ENCODE measurements around the gene SEC62.

The SEC62 gene, protein sequence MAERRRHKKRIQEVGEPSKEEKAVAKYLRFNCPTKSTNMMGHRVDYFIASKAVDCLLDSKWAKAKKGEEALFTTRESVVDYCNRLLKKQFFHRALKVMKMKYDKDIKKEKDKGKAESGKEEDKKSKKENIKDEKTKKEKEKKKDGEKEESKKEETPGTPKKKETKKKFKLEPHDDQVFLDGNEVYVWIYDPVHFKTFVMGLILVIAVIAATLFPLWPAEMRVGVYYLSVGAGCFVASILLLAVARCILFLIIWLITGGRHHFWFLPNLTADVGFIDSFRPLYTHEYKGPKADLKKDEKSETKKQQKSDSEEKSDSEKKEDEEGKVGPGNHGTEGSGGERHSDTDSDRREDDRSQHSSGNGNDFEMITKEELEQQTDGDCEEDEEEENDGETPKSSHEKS

DNA sequence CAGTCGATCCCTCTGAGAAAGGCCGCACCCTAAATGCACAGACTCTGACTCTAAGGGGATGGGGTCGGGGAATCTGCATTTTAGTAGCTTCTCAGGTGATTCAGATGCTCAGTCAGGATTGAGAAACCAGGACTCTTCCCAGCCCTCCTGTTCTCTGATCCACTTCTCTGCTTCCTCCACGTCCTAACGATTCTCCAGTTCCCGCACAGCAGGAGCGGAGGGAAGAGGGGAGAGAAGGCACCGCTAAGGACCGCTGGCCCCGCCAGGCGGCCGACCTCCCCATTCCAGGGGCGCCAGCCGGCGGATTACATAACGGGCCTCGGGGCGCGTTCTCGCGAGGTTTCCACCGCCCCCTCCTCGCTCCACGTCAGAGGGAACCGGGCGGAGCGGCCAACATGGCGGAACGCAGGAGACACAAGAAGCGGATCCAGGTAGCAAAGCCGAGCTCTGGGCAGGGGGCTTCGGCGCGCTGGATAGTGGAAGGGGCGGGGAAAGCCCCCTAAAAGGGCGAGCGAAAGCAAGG is at the start of gene SEC62:
Gene SEC62, plus strand, starts transcription at position 380 of the 523 bp plus-strand sequence. Its CDS starts 16 bp downstream, at position 396.
- DNase-seq (ENCODE audit: low read depth in 2 of 2): peak; percentile 90 to 91

DNA sequence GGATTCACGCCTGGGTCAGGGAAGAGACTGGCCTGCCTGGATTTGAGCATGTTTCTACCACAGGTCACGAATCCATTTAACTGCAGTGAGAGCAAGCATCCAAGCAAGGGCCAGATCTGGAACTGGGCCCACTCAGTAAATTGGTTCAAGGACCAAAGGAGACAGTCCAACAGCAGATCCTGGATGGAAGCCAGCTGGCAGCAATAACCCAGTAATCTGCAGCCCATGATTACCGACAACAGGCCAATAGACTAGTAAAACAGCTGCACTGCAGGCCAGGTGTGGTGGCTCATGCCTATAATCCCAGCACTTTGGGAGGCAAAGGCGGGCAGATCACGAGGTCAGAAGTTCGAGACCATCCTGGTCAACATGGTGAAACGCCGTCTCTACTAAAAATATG is 43.4 kb upstream of the SEC62 start:
- DNase-seq (ENCODE audit: low read depth in 2 of 2): no peak

DNA sequence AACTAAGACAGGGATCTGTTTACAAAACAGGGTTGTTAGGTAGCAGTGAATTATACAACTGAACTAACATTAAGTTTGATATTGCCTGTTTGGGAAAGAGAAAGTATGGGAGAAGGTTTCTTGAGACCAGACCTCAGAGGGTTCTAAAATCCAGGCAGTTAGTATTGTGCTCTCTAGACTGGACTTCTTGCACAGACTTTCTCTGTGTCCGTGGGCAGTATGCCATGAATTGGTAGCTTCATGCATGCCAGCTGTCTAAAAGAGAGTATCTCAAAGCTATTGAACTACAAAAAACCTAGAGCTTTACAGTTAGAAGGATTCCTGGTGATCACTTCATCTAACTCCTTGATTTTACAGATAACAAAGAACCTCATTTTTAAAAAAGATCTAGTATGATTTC is 42.8 kb upstream of the SEC62 start:
- DNase-seq (ENCODE audit: low read depth in 2 of 2): no peak

DNA sequence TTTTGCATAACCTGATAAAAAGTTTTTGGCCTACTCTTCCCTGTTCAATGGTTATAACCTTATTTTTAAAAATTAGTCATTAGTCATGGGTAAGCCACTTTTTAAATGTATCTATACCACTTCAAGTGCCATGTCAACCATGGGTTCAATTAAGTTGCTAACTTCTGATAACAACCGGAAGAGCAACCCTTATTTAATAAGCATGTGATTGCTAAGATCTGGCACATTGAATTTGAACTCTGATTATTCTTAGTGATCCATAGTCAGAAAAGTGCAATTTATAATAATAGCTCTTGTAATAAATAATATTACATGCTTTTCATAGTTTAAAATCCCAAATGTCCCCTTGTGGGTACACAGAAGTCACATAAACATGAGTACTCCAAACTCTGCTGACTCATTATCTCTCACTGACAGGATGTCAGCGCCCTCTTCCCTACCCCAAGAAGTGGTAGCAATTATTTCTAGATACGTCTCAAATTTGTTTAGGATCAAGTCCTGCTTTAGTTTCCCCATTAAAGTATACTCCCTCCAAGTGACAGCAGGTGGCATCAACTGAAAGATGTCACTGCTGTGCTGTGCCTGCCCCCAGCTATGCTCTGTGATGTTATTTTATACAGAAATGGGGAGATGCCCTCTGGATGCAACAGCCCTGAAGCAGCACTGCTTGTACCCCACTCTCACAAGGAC is 36.6 kb upstream of the SEC62 start:
- DNase-seq (ENCODE audit: low read depth in 2 of 2): no peak

DNA sequence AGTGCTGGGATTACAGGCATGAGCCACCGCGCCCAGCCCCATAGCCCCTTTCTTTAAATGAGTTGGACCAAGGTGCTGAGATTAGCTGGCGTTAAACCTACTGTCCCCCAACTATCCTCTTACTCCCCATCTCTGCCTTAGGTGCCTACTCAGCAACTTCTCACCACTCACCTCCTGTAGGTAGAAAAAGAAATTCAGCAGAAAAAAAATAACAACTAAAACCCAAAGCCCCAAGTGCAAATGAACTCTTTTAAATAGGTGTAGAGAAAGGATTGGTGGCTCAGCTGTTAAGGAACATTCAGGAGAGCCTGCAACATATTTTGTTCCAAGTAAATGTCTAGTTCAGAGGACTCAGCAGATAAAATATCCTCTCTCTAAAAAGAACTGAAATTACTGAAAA is 35.8 kb upstream of the SEC62 start:
- no peak for DNase-seq (ENCODE audit: low read depth in 2 of 2)

DNA sequence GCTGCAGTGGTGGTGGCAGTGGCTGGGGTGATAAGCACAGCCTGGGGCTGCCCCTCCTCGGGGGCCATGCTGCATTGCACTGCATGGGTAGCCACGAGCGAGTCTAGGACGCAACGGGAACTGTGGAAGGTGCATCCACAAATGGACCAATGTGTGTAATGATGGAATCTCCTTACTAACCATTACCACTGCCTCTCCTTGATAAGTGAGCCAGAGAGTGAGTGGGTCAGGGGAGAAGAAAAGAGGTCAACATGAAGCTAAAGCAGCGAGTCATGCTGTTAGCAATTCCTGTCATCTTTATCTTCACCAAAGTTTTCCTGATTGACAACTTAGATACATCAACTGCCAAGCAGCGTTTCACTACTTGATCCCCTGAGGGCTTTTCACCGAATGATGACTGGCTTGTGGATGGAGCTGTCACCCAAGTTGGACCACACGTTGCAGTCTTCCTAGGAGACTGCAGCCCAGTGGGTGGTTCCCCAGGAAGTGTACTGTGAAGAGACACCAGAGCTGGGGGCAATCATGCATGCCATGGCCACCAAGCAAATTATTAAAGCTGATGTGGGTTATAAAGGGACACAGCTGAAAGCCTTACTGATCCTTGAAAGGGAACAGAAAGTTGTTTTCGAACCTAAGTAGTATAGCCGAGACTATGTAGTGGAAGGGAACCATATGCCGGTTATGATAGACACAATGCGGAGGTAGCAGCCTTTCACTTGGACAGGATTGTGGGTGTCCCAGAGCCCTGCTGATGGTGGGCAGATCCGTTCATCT is 34.7 kb upstream of the SEC62 start:
- DNase-seq (ENCODE audit: low read depth in 2 of 2): no peak

DNA sequence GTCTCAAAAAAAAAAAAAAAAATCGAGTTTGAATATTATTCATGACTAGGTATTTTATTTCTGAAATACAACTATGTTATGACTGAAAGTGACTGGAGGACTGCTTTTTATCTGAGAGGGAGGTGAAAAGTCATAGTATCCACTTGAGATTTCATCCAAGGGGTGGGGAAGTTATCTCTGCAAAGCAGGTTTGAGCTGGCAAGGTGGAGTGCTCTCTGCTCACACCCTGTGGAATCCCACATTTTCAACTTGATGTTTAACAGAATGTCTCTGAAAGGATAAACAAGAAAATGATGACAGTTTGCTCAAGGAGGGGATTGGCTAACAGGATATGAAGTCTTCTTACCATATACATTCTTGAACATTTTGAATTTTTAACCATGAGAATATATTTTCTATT is 27.3 kb upstream of the SEC62 start:
- no peak for DNase-seq (ENCODE audit: low read depth in 2 of 2)

DNA sequence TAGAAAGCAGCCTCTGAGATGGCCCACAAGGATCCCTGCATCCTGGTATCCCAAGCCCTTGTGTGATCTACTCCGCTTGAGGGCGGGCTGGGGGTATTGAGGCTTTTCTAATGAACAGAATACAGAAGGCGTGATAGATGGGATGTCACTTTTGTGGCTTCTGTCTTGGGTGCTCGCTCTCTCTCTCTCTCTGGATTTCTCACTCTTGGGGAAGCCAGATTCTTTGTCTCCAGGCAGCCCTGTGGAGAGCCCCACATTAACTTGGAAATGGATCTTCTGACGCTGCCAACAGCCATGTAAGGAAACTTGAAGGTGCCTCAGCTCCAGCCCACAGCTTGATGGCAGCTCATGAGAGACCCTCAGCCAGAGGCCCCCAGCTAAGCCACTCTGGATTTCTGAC is 26.9 kb upstream of the SEC62 start:
- DNase-seq (ENCODE audit: low read depth in 2 of 2): no peak

DNA sequence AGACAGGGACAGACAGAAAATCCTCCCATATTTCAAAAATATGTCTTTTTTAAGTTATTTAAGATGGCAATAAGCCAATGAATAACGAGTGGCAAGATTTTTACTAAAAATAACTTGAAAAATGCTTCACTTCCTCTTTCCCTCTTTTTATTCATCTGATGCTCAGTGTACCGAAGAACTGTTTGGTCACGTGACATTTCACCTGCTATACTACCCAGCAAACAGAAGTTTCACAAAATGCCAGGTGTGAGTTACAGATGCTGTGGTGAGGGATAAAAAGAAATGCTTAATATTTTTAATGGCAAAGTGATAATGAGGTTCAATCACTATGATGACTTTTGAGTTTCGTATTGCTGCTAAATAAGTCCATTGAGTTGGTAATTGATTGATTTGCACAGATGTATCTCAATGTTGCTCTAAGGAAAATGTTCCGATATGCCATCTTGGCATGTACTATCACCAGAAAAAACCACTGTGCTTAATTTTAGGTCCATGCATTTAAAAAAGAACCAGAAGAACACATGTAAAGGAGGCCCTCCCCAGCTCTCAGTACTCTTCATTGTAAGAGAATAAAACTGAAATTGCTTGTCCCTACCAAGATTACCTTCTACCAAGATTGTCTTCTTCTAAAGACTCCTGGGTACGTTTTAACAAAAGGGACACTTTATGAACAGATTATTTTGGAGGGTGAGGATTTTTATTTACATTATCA is 26.0 kb upstream of the SEC62 start:
- DNase-seq (ENCODE audit: low read depth in 2 of 2): no peak

DNA sequence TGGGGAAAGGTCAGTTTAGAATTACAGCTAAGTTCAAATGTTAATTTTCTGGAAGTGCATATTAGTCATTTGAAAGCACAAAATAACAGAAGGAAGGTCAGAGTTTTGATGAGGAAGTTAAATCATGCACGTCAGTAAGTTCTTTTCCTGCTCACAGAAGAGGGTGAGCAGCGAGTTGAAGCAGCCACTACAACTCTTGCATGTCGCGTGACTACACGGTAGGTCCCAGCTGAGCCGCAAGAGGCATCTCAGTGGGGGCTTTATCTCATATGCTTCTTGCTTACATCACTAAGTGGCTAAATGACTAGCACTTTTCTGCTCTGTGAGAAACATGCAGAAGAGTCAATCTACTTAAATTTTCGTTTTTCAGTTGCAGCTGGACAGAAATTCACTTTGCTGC is 21.3 kb upstream of the SEC62 start:
- DNase-seq (ENCODE audit: low read depth in 2 of 2): no peak

DNA sequence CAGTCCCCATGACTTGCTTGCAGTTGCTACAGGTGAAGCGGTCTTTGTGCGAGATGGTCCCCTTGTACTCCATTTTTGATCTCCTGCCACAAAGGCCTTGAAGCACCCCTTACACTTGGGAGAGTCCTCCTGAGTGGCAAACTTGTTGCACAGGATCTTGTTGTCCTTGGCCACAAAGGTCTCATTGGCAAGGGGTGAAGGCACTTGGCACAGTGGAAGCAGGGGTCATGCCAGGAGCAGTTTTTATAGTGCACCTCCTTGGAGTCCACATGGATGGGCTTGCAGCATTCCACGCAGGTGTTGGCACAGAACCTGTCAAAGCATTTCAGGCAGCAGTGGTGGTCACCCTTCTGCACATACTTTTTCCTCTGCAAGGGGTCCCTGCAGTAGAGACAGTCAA is 20.3 kb upstream of the SEC62 start:
- DNase-seq (ENCODE audit: low read depth in 2 of 2): no peak

DNA sequence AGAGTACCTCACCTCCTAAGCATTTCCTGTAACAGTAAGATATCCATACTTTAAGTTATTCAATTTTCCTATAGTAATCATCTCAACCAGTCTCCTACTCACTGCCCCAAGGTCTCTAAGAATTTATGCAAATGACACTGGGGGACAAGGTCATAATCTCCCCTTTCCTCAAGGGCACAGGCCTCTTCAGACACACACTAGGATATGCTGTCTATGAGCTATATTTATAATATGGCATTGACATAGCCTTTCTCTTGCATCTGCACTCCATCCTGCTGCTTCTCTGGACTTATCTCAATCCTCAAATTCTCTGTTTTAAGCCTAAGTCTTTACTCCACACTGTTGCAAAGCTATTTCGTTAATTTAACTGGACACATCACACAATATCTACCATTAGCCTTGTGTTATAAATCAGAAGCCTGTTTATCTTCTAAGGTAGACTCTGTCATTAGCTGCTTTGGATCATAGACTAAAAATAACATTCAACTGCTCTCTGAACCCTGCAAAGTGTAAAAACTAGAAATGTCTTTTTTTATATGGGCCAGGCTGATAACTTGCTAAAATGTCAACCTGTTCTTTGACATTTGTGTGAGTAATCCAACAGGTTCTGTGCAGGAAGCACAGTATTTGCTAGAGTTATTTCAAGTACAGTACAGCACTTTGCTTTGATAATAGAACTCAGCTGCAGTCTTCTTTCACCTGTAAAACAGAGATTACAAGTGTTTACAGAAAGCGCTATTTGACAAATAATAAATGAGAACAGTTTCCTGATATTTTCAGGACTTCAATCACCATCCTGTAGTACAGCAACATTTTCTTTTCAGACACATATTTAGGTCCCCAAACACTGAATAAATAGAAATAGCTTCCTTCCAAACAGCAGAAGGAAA is 17.8 kb upstream of the SEC62 start:
- DNase-seq (ENCODE audit: low read depth in 2 of 2): no peak

DNA sequence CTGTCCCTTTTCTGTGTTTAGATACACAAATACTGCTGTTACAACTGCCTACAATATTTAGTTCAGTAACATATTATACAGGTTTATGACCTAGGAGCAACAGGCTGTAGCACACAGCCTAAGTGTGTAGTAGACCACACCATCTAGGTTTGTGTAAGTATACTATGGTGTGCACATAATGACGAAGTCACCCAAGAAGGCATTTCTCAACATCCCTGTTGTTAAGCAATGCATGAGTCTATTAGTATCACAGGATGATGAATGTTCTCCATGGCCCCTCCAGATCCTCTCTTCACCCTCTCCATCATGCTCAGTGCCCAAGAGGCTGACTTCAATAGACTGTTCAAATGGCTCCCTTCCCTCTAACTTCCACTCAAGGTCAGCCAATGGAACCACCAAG is 14.6 kb upstream of the SEC62 start:
- no peak for DNase-seq (ENCODE audit: low read depth in 2 of 2)

DNA sequence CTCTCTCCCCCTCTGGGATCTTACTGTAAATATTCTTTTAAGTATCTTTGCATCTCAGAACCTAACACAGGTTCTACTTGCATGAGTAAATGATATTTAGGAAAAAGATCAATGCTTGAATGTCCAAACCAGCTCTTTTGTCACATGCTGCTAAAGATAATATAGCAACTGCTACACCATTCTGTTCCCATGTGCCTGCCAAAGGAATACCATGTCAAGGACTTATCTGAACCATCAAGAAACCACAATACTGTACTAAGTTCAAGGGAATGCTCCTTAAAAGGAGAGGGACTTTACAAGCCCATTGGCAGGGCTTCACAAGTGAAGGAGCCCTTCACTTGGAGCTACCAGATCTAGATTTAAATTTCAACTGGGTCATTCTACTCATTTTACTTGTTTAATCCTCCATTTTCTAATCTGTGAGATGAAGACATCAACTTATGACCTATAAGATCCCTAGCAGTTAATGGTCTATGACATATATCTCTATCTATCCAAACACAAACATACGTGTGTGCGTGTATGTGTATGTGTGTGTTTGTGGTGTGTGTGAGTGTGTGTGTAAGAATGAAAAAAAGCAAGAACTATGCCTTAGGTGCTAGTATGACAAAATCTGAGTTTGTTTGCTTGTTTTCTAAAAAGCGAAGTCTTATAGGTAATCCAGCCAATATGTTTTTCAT is 13.0 kb upstream of the SEC62 start:
- no peak for DNase-seq (ENCODE audit: low read depth in 2 of 2)

DNA sequence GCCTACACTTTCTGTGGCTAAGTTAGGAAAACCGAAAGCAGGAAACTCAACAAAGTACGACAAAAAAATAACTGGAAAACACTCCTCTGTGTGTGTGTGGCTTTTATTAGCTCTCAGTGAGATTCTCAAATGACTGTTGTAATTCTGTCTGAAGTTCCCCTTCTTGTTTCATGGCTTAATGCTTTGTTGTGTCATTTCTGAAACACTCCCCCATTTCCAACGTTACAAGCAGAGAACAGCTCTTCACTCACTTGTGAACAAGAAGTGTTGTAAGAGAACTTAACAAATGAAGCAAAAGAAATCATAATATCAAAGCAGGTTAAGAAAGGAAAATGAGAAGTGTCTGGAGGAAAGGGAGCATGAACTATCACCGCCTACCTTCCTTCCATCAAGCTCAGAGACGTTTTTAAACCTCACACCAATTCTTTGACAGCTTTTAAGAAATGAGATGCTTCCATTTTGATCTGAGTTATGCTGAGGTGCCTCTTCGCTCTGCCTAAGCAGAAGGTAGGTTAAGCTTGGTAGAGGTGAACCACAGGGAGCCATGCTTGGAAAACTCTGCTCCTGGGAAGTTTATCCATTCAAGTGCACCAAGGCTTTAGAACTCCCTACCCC is 12.4 kb upstream of the SEC62 start:
- DNase-seq (ENCODE audit: low read depth in 2 of 2): no peak

DNA sequence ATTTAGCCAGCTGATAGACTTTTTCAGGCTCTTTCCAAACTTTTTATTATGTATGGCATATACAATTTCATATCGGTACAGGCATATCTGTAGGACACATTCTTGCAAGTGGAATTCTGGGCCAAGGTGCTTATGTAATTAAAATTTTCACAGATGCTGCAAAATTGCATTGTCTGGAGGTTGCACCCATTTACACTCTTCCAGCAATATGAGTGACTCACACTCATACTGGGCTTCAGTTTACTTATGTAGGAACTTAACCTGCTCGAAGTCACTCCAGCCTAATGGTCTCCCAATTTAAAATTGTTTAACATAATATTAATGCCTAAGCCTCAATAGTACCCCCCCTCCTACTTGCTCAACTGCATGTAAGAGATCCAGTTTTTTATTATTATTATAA is 11.2 kb upstream of the SEC62 start:
- DNase-seq (ENCODE audit: low read depth in 2 of 2): no peak

DNA sequence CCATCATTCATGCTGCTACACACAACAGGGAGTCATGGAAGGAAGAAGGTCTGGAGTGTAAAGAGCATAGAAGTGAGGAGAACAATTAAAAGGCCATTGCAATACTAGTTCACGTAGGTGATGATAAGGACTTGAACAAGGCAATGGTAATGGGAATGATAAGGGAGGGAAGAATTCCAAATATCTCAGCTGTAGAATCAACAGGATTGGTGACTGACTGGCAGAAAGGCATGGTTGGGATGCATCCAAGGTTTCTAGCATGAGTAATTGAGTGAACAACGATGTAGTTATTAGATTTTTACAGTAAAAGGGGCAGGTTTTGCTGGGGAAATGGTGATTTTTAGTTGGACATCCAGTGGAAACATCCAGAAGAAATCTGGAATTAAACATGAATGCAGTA is 2.4 kb upstream of the SEC62 start:
- DNase-seq (ENCODE audit: low read depth in 2 of 2): no peak

DNA sequence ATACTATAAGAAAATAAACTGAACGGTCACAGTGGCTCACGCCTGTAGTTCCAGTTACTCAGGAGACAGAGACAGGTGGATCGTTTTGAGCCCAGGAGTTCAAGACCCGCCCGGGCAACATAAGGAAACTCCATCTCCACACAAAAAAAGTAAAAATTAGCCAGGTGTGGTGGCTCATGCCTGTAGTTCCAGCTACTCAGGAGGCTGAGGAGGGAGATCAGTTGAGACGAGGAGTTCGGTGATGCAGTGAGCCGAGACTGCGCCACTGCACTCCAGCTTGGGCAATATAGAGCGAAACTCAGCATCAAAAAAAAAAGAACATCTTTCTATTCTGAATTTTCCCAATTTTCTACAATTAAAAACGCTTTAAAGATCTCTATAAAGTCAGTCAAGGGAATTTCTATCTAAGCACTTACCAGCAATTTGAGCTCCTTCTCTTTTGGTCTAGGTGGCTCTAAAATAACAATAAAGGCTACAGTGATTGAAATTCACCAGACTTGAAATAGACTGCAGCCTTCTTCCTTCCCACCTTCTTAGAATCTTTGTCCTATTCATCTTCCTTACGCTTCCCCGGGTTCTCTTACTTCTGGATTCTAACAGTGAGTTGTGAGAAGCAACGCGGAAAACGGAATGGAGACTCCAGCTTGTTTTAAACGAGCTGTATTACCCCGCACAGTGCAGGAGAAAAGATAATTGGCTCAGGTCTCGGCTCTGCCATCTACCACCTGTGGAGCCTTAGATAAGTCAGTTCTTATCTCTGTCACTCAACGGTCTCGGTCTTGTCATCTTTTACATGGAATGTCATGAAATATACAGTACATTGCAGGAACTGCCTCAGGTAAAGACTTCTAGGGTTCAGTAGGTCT is 812 bp upstream of the SEC62 start:
- no peak for DNase-seq (ENCODE audit: low read depth in 2 of 2)

Data from stimulated activated CD8-positive, alpha-beta memory T cell treated with anti-CD3 and anti-CD28 coated beads, Interleukin-7, amount 100 ng/mL, for 4 hours (primary cell).